Measurements from ENCODE around the gene LDHD. TPM values are rescaled to one million over a fixed set of nuclear protein-coding genes. Genes with fewer than 3 reads are reported as not detected.
A peak's percentile ranks its signal among the peaks of the same experiment; 100 is the strongest.

The LDHD gene
- total RNA-seq, 1 donor, result 0.86 TPM

GRCh38 chr16:75105306-75106061 lies 11.1 kb downstream of the LDHD start:
- TF ChIP-seq CTCF (IDR thresholded peaks at IDR 0.05; ENCODE audit: insufficient read depth, low read depth, low read length), result no peak
- DNase-seq (ENCODE audit: low read depth), result peak; percentile 89
- H3K4me3 ChIP-seq (ENCODE audit: low read depth, low read length), result no peak overlapping the region

GRCh38 chr16:75104836-75105235 lies 11.7 kb downstream of the LDHD start:
- TF ChIP-seq CTCF (IDR thresholded peaks at IDR 0.05; ENCODE audit: insufficient read depth, low read depth, low read length), result no peak
- H3K4me3 ChIP-seq (ENCODE audit: low read depth, low read length), result no peak overlapping the region
- no peak for DNase-seq (ENCODE audit: low read depth)

- TF ChIP-seq CTCF (IDR thresholded peaks at IDR 0.05; ENCODE audit: insufficient read depth, low read depth, low read length), result no peak
- no peak for DNase-seq (ENCODE audit: low read depth)
- H3K4me3 ChIP-seq (ENCODE audit: low read depth, low read length), result no peak overlapping the region
Observed at GRCh38 chr16:75103994-75104393, 12.6 kb downstream of the LDHD start.

- TF ChIP-seq CTCF (IDR thresholded peaks at IDR 0.05; ENCODE audit: insufficient read depth, low read depth, low read length), result no peak
- DNase-seq (ENCODE audit: low read depth), result no peak
- H3K4me3 ChIP-seq (ENCODE audit: low read depth, low read length), result no peak overlapping the region
Observed at GRCh38 chr16:75102595-75102994, 14.0 kb downstream of the LDHD start.

- no peak for DNase-seq (ENCODE audit: low read depth)
- no peak for TF ChIP-seq CTCF (IDR thresholded peaks at IDR 0.05; ENCODE audit: insufficient read depth, low read depth, low read length)
- H3K4me3 ChIP-seq (ENCODE audit: low read depth, low read length), result no peak overlapping the region
Observed at GRCh38 chr16:75101635-75102034, 14.9 kb downstream of the LDHD start.

- no peak overlapping the region for H3K4me3 ChIP-seq (ENCODE audit: low read depth, low read length)
- no peak for TF ChIP-seq CTCF (IDR thresholded peaks at IDR 0.05; ENCODE audit: insufficient read depth, low read depth, low read length)
- no peak for DNase-seq (ENCODE audit: low read depth)
Observed at GRCh38 chr16:75100603-75100990, 16.0 kb downstream of the LDHD start.
